Trophoblast cell (in vitro differentiated cells and primary cell): ENCODE data around the gene LGR5.

Experiments
- DNase-seq, 2 donors: peaks; one replicate each; pipeline ENCODE4 v3.0.0-alpha.2; 2016
- H2AFZ ChIP-seq: 2 replicates; pipeline ENCODE4 v1.6.1; 2013; ENCODE audit warnings: low read length, moderate library complexity, mild to moderate bottlenecking; ENCODE audit not compliant: insufficient read depth, poor library complexity
- H2AK5ac ChIP-seq: 2 replicates; pipeline ENCODE4 v1.6.1; 2013; ENCODE audit warnings: mild to moderate bottlenecking, low read length
- H2BK120ac ChIP-seq: 2 replicates; pipeline ENCODE4 v1.6.1; 2013; ENCODE audit warnings: low read length, mild to moderate bottlenecking, moderate library complexity; ENCODE audit not compliant: insufficient read depth, poor library complexity
- H2BK12ac ChIP-seq: 2 replicates; pipeline ENCODE4 v1.6.1; 2013; ENCODE audit warnings: mild to moderate bottlenecking, low read length, moderate library complexity
- H2BK5ac ChIP-seq: 2 replicates; pipeline ENCODE4 v1.6.1; 2013; ENCODE audit warnings: low read length, low read depth, moderate library complexity, mild to moderate bottlenecking; ENCODE audit not compliant: poor library complexity
- H3K14ac ChIP-seq: 2 replicates; pipeline ENCODE4 v1.6.1; 2013; ENCODE audit warnings: mild to moderate bottlenecking, low read length
- H3K18ac ChIP-seq: 2 replicates; pipeline ENCODE4 v1.6.1; 2013; ENCODE audit warnings: mild to moderate bottlenecking, low read length
- H3K23ac ChIP-seq: 2 replicates; pipeline ENCODE4 v1.6.1; 2013; ENCODE audit warnings: low read length
- H3K27ac ChIP-seq: 2 replicates; pipeline ENCODE4 v1.5.1; 2013; ENCODE audit warnings: low read depth, mild to moderate bottlenecking, inconsistent platforms, low read length, moderate library complexity
- H3K27me3 ChIP-seq: 2 replicates; pipeline ENCODE4 v1.6.1; 2013; ENCODE audit warnings: inconsistent platforms, mild to moderate bottlenecking, low read length, moderate library complexity; ENCODE audit not compliant: insufficient read depth
- H3K36me3 ChIP-seq, 2 experiments: 1 replicate in 1 of 2; 2 replicates in 1 of 2; pipeline ENCODE4 v1.6.1; 2013; ENCODE audit warnings: low read length in 2 of 2, mild to moderate bottlenecking in 2 of 2, moderate library complexity in 1 of 2; ENCODE audit not compliant: insufficient read depth in 2 of 2, control insufficient read depth in 1 of 2
- H3K4ac ChIP-seq: 2 replicates; pipeline ENCODE4 v1.6.1; 2013; ENCODE audit warnings: low read depth, mild to moderate bottlenecking, low read length, moderate library complexity
- H3K4me1 ChIP-seq, 2 experiments: 1 replicate in 1 of 2; 2 replicates in 1 of 2; pipeline ENCODE4 v1.6.1; 2013; ENCODE audit warnings: low read length in 2 of 2, mild to moderate bottlenecking in 2 of 2, moderate library complexity in 1 of 2; ENCODE audit not compliant: insufficient read depth in 2 of 2, control insufficient read depth in 1 of 2
- H3K4me2 ChIP-seq: 2 replicates; pipeline ENCODE4 v1.6.1; 2013; ENCODE audit warnings: inconsistent platforms, mild to moderate bottlenecking, low read length, moderate library complexity
- H3K4me3 ChIP-seq: 2 replicates; pipeline ENCODE4 v1.5.1; 2013; ENCODE audit warnings: mild to moderate bottlenecking, low read depth, low read length, inconsistent platforms
- H3K79me1 ChIP-seq: one replicate; pipeline ENCODE4 v1.6.1; 2013; ENCODE audit warnings: low read length
- H3K79me2 ChIP-seq: 2 replicates; pipeline ENCODE4 v1.6.1; 2013; ENCODE audit warnings: low read length, mild to moderate bottlenecking; ENCODE audit not compliant: control insufficient read depth, insufficient read depth, poor library complexity
- H3K9ac ChIP-seq: 2 replicates; pipeline ENCODE4 v1.6.1; 2013; ENCODE audit warnings: mild to moderate bottlenecking, low read length
- H3K9me3 ChIP-seq: 2 replicates; pipeline ENCODE4 v1.6.1; 2013; ENCODE audit warnings: low read depth, mild to moderate bottlenecking, control low read depth, inconsistent platforms, low read length; ENCODE audit not compliant: insufficient read depth
- H4K12ac ChIP-seq: 2 replicates; pipeline ENCODE4 v1.6.1; 2013; ENCODE audit warnings: low read depth, mild to moderate bottlenecking, low read length, moderate library complexity
- H4K8ac ChIP-seq: 2 replicates; pipeline ENCODE4 v1.6.1; 2013; ENCODE audit warnings: low read depth, mild to moderate bottlenecking, low read length, moderate library complexity
- H4K91ac ChIP-seq: one replicate; pipeline ENCODE4 v1.6.1; 2013; ENCODE audit warnings: low read depth, mild to moderate bottlenecking, low read length, moderate library complexity
- WGBS: extraction: QIAGEN DNeasy Blood & Tissue Kit; methylation state at CpG from one replicate; pipeline ENCODE4 v1.1.7; 2013; ENCODE audit warnings: missing lambda C conversion rate; ENCODE audit not compliant: insufficient read length, insufficient coverage; ENCODE audit errors: extremely low coverage; 5-methylcytosine and 5-hydroxymethylcytosine counted together

Gene LGR5

DNA sequence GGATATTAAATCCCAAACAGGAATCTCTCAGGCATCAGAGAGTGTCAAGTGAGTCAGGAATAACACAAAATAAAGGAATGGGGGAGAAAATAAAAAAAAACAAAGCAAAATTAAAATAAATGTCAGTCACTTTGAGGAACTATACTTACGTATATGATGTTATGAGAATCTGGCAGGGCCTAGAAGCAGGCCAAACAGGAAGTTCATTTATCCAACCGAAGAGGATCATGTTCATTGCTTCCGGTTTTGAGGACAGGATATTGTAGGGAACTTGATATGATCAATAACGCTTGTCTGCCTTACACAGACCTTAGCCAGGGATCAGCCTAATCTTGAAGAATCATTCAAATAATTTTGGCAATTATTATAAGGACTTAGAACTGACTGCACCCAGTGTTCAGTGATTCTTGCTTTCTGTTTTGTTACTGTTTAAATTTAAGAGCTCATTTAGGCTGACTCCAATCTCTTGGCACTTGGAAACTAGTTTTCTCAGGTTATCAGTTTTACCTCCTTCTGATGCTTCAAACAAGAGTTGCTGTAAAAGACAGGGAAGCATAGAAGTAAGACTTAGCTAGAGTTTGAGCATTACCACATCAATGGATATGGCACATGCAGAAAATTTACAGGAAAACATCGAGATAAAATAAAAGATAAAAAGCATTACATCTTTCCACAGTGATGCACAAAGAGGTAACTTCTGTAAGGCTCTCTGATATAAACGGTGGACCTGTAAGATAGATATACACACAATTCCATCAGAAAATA lies 170.6 kb downstream of the LGR5 start:
- no peak overlapping the region for H4K8ac ChIP-seq
- no peak overlapping the region for H3K27ac ChIP-seq
- H3K23ac ChIP-seq = no peak overlapping the region
- no peak for DNase-seq
- no peak overlapping the region for H4K12ac ChIP-seq
- H2AFZ ChIP-seq = no peak overlapping the region
- no peak overlapping the region for H3K18ac ChIP-seq
- H2BK5ac ChIP-seq = no peak overlapping the region
- no peak overlapping the region for H2BK12ac ChIP-seq
- H3K4me2 ChIP-seq = no peak overlapping the region
- H3K9ac ChIP-seq = no peak overlapping the region
- no peak overlapping the region for H3K14ac ChIP-seq
- H3K9me3 ChIP-seq = no peaks in the 10 kb centered on the region
- no peaks in the 10 kb centered on the region for H3K27me3 ChIP-seq
- WGBS = no CpG with 5 or more reads among the region's 6 CpGs
- H3K4ac ChIP-seq = no peak overlapping the region
- H2BK120ac ChIP-seq = no peak overlapping the region
- no peak overlapping the region for H2AK5ac ChIP-seq
- H3K4me1 ChIP-seq = no peaks in the 10 kb centered on the region
- H3K79me2 ChIP-seq = no peaks in the 10 kb centered on the region
- no peak overlapping the region for H3K4me3 ChIP-seq
- H3K36me3 ChIP-seq = peaks cover 1 to 11% of the 10 kb centered on the region in 2 experiments
- H4K91ac ChIP-seq = no peak overlapping the region
- H3K79me1 ChIP-seq = no peaks in the 10 kb centered on the region

GRCh38 chr12:71621938-71622337 lies 182.3 kb downstream of the LGR5 start:
- H3K23ac ChIP-seq = no peak overlapping the region
- no peak overlapping the region for H3K9ac ChIP-seq
- no peak overlapping the region for H3K27ac ChIP-seq
- no peak overlapping the region for H3K4me3 ChIP-seq
- no peak overlapping the region for H3K14ac ChIP-seq
- H3K4ac ChIP-seq = no peak overlapping the region
- H2AFZ ChIP-seq = no peak overlapping the region
- no peak overlapping the region for H4K91ac ChIP-seq
- H3K9me3 ChIP-seq = no peaks in the 10 kb centered on the region
- H3K79me1 ChIP-seq = no peaks in the 10 kb centered on the region
- DNase-seq = no peak
- H3K4me2 ChIP-seq = no peak overlapping the region
- WGBS = no CpG with 5 or more reads among the region's 1 CpG
- no peaks in the 10 kb centered on the region for H3K79me2 ChIP-seq
- H2BK5ac ChIP-seq = no peak overlapping the region
- no peak overlapping the region for H4K12ac ChIP-seq
- peaks cover 18 to 28% of the 10 kb centered on the region in 2 experiments for H3K36me3 ChIP-seq
- H3K4me1 ChIP-seq = no peaks in the 10 kb centered on the region
- H4K8ac ChIP-seq = no peak overlapping the region
- no peak overlapping the region for H2BK12ac ChIP-seq
- no peak overlapping the region for H2AK5ac ChIP-seq
- no peak overlapping the region for H2BK120ac ChIP-seq
- H3K18ac ChIP-seq = no peak overlapping the region
- no peaks in the 10 kb centered on the region for H3K27me3 ChIP-seq

DNA sequence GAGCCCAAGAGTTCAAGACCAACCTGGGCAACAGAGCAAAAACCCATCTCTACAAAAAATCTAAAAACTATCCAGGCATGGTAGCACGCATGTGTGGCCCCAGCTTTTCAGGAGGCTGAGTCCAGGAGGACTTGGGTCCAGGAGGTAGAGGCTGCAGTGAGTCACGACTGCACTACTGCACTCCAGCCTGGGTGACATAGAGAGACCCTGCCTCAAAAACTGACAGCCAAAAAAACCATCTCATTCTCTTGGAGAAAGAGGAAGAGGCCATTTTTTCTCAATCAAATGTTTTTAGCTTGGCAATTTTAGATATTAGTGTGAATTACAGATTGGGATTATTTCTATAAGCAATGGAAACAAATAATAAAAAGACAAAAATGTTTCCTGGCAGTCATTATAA lies 185.9 kb downstream of the LGR5 start:
- no CpG with 5 or more reads among the region's 2 CpGs for WGBS
- Histone ChIP-seq H3K4ac (no peak overlapping the region), H3K9ac (no peak overlapping the region), H3K79me1 (no peaks in the 10 kb centered on the region), H2AK5ac (no peak overlapping the region), H2AFZ (no peak overlapping the region), H4K91ac (no peak overlapping the region), H4K12ac (no peak overlapping the region), H3K18ac (no peak overlapping the region), H4K8ac (no peak overlapping the region), H3K79me2 (no peaks in the 10 kb centered on the region), H2BK120ac (no peak overlapping the region), H3K4me1 (no peaks in the 10 kb centered on the region), H3K14ac (no peak overlapping the region), H3K27me3 (no peaks in the 10 kb centered on the region), H3K9me3 (no peaks in the 10 kb centered on the region), H2BK5ac (peak overlapping the region; percentile 40), H3K4me2 (no peak overlapping the region), H3K27ac (no peak overlapping the region), H3K4me3 (no peak overlapping the region), H3K36me3 (peaks cover 18 to 29% of the 10 kb centered on the region in 2 experiments), H2BK12ac (no peak overlapping the region), H3K23ac (no peak overlapping the region)
- DNase-seq = no peak

- no peak overlapping the region for H2BK120ac ChIP-seq
- H2AFZ ChIP-seq = no peak overlapping the region
- no peak overlapping the region for H3K9ac ChIP-seq
- H4K12ac ChIP-seq = no peak overlapping the region
- DNase-seq = no peak
- no peak overlapping the region for H4K8ac ChIP-seq
- no peak overlapping the region for H3K4me3 ChIP-seq
- peaks cover 18 to 26% of the 10 kb centered on the region in 2 experiments for H3K36me3 ChIP-seq
- WGBS = no CpG with 5 or more reads among the region's 5 CpGs
- H3K9me3 ChIP-seq = no peaks in the 10 kb centered on the region
- no peak overlapping the region for H3K4ac ChIP-seq
- H3K79me1 ChIP-seq = no peaks in the 10 kb centered on the region
- no peak overlapping the region for H3K4me2 ChIP-seq
- no peak overlapping the region for H3K23ac ChIP-seq
- no peak overlapping the region for H2AK5ac ChIP-seq
- no peak overlapping the region for H4K91ac ChIP-seq
- H2BK12ac ChIP-seq = no peak overlapping the region
- no peak overlapping the region for H3K27ac ChIP-seq
- no peaks in the 10 kb centered on the region for H3K27me3 ChIP-seq
- H3K18ac ChIP-seq = no peak overlapping the region
- H3K4me1 ChIP-seq = no peaks in the 10 kb centered on the region
- no peak overlapping the region for H3K14ac ChIP-seq
- H3K79me2 ChIP-seq = no peaks in the 10 kb centered on the region
- no peak overlapping the region for H2BK5ac ChIP-seq
These were observed 186.5 kb downstream of the LGR5 start for GRCh38 chr12:71626098-71626497.
